Body of pancreas (tissue), 4 donors: ENCODE measurements around the gene C11orf68.

Experiments used
- CTCF ChIP-seq, 7 experiments: fragments of 450-650 bp in 4 of 7; fragments of 200-600 bp in 3 of 7; sonication (generic) in 3 of 7; IDR thresholded peaks; one replicate each; pipeline ENCODE4 v1.5.1; 2016 to 2019; ENCODE audit warnings: antibody characterized with exemption in 7 of 7
- POLR2A ChIP-seq, 3 donors: fragments of 450-650 bp; IDR thresholded peaks; one replicate each; pipeline ENCODE4 v1.6.1; 2016; ENCODE audit warnings: antibody characterized with exemption in 3 of 3, mild to moderate bottlenecking in 2 of 3

- TF ChIP-seq CTCF (IDR thresholded peaks at IDR 0.05) (no peak), POLR2A (IDR thresholded peaks at IDR 0.05) (no peak)
These were observed 2.5 kb downstream of the C11orf68 start for GRCh38 chr11:65916391-65916790.
